Muscle of leg (tissue), 11 donors: ENCODE data around the gene RPTOR. TPM values are rescaled to one million over a fixed set of nuclear protein-coding genes. Genes with fewer than 3 reads are reported as not detected.

ENCODE experiments used
- DNase-seq: peaks from one replicate; pipeline ENCODE4 v3.0.0; 2013
- H3K27ac ChIP-seq: one replicate; pipeline ENCODE4 v1.5.1; 2013; ENCODE audit warnings: mild to moderate bottlenecking, low read length, control low read depth
- H3K27me3 ChIP-seq: one replicate; pipeline ENCODE4 v1.6.1; 2013; ENCODE audit warnings: low read length; ENCODE audit not compliant: control insufficient read depth, insufficient read depth
- H3K36me3 ChIP-seq: one replicate; pipeline ENCODE4 v1.6.1; 2013; ENCODE audit warnings: low read length; ENCODE audit not compliant: control insufficient read depth, insufficient read depth
- H3K4me1 ChIP-seq: one replicate; pipeline ENCODE4 v1.6.1; 2013; ENCODE audit warnings: low read length; ENCODE audit not compliant: control insufficient read depth, insufficient read depth
- H3K4me3 ChIP-seq: one replicate; pipeline ENCODE4 v1.5.1; 2013; ENCODE audit warnings: low read length, control low read depth
- H3K9me3 ChIP-seq: replicated peaks from 2 replicates; pipeline ENCODE4 v1.6.1; 2013; ENCODE audit warnings: low read depth, low read length; ENCODE audit not compliant: control insufficient read depth
- WGBS: methylation state at CpG from one replicate; pipeline ENCODE4 v1.1.5; 2013; ENCODE audit warnings: missing lambda C conversion rate; ENCODE audit not compliant: insufficient coverage; 5-methylcytosine and 5-hydroxymethylcytosine counted together
- polyA plus RNA-seq, 8 donors: library from polyadenylated mRNA; unstranded; fragments of 120-200 nt; gene quantifications; one replicate each; pipeline versions ENCODE4 v1.2.1 to v1.2.3, GENCODE V29; 2013; ENCODE audit warnings: inconsistent platforms in 1 of 8, low replicate concordance in 1 of 8; ENCODE audit not compliant: insufficient read length in 8 of 8, insufficient read depth in 1 of 8
- total RNA-seq: library from RNA; stranded (reverse); fragments of 120-200 nt; gene quantifications from one replicate; pipeline ENCODE4 v1.2.4, GENCODE V29; 2013

Gene RPTOR
- total and polyA plus RNA-seq, 9 donors = 17.3 to 23.7 (median 20.0) TPM

DNA sequence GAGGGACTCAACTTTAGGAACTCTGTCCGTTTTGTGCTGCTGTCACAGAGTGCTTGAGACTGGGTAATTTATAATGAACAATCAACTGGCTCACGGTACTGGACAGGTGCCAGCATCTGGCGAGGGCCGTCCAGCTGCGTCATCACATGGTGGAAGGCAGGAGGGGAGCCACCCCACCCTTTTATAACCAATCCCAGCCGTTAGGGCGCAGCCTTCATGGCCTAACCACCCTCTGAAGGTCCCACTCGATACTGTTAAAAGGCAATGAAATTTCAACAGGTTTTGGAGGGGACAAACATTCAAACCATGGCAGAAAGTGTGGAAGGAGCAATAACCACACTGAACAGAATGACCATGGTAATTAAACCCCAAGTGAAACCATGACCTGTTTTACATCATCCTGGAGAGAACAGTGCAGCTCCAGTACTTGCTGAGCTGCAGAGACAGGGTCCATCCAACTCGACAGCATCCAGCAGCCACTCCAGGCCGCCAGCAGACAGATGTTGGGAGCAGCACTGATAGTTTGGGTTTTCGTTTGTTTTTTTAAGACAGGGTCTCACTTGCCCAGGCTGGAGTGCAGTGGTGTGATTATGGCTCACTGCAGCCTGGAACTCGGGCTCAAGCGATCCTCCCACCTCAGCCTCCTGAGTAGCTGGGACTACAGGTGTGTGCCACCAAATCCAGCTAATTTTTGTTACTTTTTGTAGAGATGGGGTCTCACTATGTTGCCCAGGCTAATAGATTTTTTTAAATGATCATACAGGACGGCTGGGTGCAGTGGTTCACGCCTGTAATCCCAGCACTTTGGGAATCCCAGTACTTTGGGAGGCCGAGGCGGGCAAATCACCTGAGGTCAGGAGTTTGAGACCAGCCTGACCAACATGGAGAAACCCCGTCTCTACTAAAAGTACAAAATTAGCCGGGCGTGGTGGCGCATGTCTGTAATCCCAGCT is 458.0 kb downstream of the RPTOR start:
- Histone ChIP-seq H3K36me3 (peaks cover 30% of the 10 kb centered on the region), H3K4me1 (peaks cover 39% of the 10 kb centered on the region), H3K9me3 (no peaks in the 10 kb centered on the region), H3K27me3 (peaks cover 41% of the 10 kb centered on the region), H3K4me3 (no peak overlapping the region), H3K27ac (no peak overlapping the region)
- 18% methylated on average over 9 of the region's 21 CpGs for WGBS
- DNase-seq = peak; percentile 64

DNA sequence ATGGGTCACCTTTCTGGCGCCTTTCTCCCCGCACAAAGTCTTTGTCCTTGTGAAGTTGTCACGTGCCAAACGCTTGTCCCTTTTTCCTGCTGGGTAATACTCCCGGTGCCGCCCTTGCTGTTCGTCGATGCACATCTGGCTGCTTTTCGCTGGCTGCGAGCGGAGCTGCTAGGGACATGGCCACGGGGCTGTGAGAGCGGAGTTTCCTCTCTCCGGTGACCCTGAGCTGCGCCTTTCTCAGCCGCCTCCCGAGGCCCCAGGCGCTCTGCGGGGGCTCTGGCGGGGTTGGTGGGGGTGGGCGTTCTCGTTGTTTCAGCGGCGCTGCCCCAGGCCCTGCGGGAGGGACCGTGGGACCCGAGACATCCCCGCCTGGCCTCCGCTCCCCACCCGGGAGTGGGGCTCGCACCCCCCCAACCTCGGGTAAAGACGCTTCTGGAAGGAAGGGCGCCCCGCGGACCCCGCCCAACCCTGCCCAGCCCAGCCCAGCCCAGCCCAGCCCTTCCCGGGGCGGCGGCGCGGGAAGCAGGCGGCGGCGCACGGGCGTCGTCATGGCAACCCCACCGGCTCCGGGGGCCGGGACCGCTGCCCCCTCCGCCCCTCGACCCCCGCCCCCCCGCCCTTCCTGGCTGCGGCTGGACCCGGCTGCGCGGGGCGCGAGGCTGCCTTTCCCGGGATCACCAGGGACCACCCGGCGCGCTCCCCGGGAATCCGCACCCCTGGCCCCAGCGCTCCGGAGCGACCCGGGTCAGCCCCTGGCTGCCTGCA is 459.3 kb downstream of the RPTOR start:
- peaks cover 18% of the 10 kb centered on the region for H3K36me3 ChIP-seq
- no peak for DNase-seq
- H3K27me3 ChIP-seq = peaks cover 41% of the 10 kb centered on the region
- H3K9me3 ChIP-seq = no peaks in the 10 kb centered on the region
- WGBS = 2% methylated on average over 40 of the region's 72 CpGs
- H3K4me1 ChIP-seq = peaks cover 39% of the 10 kb centered on the region
- H3K27ac ChIP-seq = no peak overlapping the region
- peak overlapping the region; percentile 29 for H3K4me3 ChIP-seq

- Histone ChIP-seq H3K9me3 (peaks cover 6% of the 10 kb centered on the region), H3K36me3 (no peaks in the 10 kb centered on the region), H3K27me3 (peaks cover 44% of the 10 kb centered on the region), H3K4me3 (no peak overlapping the region), H3K4me1 (peaks cover 21% of the 10 kb centered on the region), H3K27ac (no peak overlapping the region)
- DNase-seq = peak; percentile 61
- WGBS = 63% methylated on average over 3 of the region's 10 CpGs
Measured at GRCh38 chr17:81006891-81007290, 462.3 kb downstream of the RPTOR start.

GRCh38 chr17:81008140-81008539 is 463.5 kb downstream of the RPTOR start:
- no peak for DNase-seq
- Histone ChIP-seq H3K4me1 (peaks cover 12% of the 10 kb centered on the region), H3K36me3 (no peaks in the 10 kb centered on the region), H3K27ac (no peak overlapping the region), H3K9me3 (peaks cover 6% of the 10 kb centered on the region), H3K27me3 (peaks cover 36% of the 10 kb centered on the region), H3K4me3 (no peak overlapping the region)
- WGBS = 59% methylated on average over 9 of the region's 11 CpGs

- peaks cover 28% of the 10 kb centered on the region for H3K27me3 ChIP-seq
- peaks cover 10% of the 10 kb centered on the region for H3K4me1 ChIP-seq
- no peak overlapping the region for H3K27ac ChIP-seq
- no peaks in the 10 kb centered on the region for H3K36me3 ChIP-seq
- H3K9me3 ChIP-seq = peaks cover 6% of the 10 kb centered on the region
- DNase-seq = peak; percentile 44
- WGBS = 59% methylated on average over 8 of the region's 14 CpGs
- H3K4me3 ChIP-seq = no peak overlapping the region
Measured at GRCh38 chr17:81009136-81009535, 464.5 kb downstream of the RPTOR start.

DNA sequence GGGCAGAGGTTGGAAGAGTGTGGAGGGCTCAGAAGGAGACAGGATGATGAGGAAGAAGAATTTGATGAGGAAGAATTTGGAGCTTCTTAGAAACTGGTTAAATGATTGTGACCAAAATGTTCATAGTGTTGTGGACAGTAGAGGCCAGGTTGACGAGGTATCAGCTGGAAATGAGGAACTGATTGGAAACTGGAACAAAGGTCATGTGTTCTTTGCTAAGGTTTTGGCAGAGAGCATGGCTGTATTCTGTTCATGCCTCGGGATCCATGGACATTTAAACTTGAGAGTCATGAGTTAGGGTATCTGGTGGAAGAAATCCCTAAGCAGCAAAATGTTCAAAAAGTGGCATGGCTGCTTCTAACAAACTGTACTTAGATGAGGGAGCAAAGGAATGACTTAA is 466.3 kb downstream of the RPTOR start:
- Histone ChIP-seq H3K27me3 (peaks cover 11% of the 10 kb centered on the region), H3K4me1 (peaks cover 7% of the 10 kb centered on the region), H3K4me3 (no peak overlapping the region), H3K36me3 (no peaks in the 10 kb centered on the region), H3K27ac (no peak overlapping the region), H3K9me3 (peaks cover 6% of the 10 kb centered on the region)
- WGBS = 83% methylated on average over 2 of the region's 2 CpGs
- peak; percentile 5 for DNase-seq

GRCh38 chr17:81011951-81012350 is 467.3 kb downstream of the RPTOR start:
- H3K4me3 ChIP-seq = no peak overlapping the region
- peaks cover 4% of the 10 kb centered on the region for H3K27me3 ChIP-seq
- H3K4me1 ChIP-seq = peaks cover 7% of the 10 kb centered on the region
- no peak overlapping the region for H3K27ac ChIP-seq
- no CpG with 5 or more reads among the region's 3 CpGs for WGBS
- no peak for DNase-seq
- H3K9me3 ChIP-seq = peaks cover 11% of the 10 kb centered on the region
- no peaks in the 10 kb centered on the region for H3K36me3 ChIP-seq

DNA sequence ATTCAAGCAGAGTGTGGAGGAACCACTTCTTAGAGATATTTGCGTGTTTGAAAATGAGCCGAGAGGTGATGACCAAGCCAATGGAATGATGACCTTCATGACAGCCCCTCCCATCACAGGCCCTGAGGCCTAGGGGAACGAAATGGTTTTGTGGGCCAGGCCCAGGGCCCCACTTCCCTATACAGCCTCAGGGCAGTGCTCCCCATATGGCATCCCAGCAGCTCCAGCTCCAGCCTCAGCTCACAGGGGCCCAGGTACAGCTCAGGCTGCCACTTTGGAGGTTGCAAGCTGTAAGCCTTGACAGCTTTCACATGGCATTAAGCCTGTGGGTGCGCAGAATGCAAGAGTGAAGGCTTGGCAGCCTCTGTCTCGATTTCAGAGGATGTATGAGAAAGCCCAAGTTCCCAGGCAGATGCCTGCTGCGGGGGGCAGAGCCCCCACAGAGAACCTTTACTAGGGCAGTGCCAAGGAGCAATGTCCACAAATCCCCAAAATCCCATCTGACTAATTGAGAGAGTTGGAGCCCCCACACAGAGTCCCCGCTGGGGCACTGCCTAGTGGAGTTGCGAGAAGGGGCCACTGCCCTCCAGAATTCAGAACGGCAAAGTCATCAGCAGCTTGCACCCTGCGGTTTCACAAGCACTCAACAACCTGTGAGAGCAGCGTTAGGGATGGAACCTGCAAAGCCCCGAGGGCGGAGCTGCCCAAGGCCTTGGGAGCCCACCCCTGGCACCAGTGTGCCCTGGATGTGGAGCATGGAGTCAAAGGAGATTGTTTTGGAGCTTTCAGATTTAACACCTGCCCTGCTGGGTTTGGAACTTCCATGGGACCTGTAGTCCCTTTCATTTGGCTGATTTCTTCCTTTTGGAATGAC is 468.2 kb downstream of the RPTOR start:
- 75% methylated on average over 11 of the region's 13 CpGs for WGBS
- H3K27me3 ChIP-seq = peaks cover 3% of the 10 kb centered on the region
- no peaks in the 10 kb centered on the region for H3K36me3 ChIP-seq
- no peak overlapping the region for H3K27ac ChIP-seq
- H3K9me3 ChIP-seq = peaks cover 11% of the 10 kb centered on the region
- peaks cover 13% of the 10 kb centered on the region for H3K4me1 ChIP-seq
- peak; percentile 2 for DNase-seq
- H3K4me3 ChIP-seq = no peak overlapping the region

GRCh38 chr17:81013642-81014041 is 469.0 kb downstream of the RPTOR start:
- peak; percentile 4 for DNase-seq
- Histone ChIP-seq H3K4me3 (no peak overlapping the region), H3K27me3 (peaks cover 3% of the 10 kb centered on the region), H3K9me3 (peaks cover 11% of the 10 kb centered on the region), H3K27ac (no peak overlapping the region), H3K4me1 (peaks cover 21% of the 10 kb centered on the region), H3K36me3 (no peaks in the 10 kb centered on the region)
- WGBS = 59% methylated on average over 5 of the region's 6 CpGs
